ENCODE data around the gene PRAF2. TPM values are rescaled to one million over a fixed set of nuclear protein-coding genes. Genes with fewer than 3 reads are reported as not detected.

The PRAF2 gene
- total and polyA plus RNA-seq, 9 of the 15 experiments (the other 6 are each of a cell fraction or from before 2014, with no cell fraction given): 0.24 to 5.7 (median 2.0) TPM

DNA sequence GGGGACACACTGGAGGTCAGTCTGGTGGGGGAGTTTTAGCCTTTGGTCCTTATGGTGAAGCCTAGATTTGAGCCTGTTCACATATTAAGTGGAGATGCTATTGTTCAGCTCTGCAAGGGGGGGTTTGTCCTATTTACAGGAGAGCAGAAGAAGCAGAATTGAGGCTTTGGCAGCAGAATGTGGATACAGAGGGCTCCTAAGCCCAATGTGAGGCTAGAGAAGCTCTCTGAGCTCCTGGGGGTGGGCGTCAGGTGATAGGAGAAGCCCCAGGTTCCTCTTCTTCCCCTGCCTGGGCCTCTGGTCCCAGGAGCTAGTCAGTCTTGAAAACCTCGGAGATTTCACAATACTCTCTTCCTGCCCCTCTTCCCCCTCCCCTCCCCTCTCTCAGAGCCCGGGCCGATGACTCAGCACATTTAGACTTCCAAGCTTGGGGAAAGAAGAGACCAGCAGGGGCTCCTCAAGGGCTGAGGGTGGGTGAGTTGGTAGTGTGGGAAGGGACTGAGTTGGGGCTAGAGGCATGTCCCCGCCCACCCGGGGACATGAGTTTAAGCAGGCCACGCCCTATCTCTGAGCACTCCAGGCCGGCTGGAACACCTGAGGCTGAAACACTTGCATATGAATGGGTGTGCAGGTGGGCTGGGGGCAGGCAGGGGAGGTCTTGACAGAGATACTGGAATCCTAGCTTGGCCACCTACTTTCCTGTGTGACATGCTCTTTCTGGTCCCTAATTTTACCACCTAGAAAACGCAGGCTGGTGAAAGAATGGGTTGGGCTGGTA is 34.0 kb downstream of the PRAF2 start (continued):
- TF ChIP-seq, protein P1, sequence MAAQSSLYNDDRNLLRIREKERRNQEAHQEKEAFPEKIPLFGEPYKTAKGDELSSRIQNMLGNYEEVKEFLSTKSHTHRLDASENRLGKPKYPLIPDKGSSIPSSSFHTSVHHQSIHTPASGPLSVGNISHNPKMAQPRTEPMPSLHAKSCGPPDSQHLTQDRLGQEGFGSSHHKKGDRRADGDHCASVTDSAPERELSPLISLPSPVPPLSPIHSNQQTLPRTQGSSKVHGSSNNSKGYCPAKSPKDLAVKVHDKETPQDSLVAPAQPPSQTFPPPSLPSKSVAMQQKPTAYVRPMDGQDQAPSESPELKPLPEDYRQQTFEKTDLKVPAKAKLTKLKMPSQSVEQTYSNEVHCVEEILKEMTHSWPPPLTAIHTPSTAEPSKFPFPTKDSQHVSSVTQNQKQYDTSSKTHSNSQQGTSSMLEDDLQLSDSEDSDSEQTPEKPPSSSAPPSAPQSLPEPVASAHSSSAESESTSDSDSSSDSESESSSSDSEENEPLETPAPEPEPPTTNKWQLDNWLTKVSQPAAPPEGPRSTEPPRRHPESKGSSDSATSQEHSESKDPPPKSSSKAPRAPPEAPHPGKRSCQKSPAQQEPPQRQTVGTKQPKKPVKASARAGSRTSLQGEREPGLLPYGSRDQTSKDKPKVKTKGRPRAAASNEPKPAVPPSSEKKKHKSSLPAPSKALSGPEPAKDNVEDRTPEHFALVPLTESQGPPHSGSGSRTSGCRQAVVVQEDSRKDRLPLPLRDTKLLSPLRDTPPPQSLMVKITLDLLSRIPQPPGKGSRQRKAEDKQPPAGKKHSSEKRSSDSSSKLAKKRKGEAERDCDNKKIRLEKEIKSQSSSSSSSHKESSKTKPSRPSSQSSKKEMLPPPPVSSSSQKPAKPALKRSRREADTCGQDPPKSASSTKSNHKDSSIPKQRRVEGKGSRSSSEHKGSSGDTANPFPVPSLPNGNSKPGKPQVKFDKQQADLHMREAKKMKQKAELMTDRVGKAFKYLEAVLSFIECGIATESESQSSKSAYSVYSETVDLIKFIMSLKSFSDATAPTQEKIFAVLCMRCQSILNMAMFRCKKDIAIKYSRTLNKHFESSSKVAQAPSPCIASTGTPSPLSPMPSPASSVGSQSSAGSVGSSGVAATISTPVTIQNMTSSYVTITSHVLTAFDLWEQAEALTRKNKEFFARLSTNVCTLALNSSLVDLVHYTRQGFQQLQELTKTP (IDR thresholded peaks at IDR 0.05; ENCODE audit: low read depth in 1 of 2, partially characterized antibody in 2 of 2): no peak
- TF ChIP-seq KAT2B (IDR thresholded peaks at IDR 0.05; ENCODE audit: low read depth, low read length) (no peak), ETV6 (IDR thresholded peaks at IDR 0.05; ENCODE audit: borderline replicate concordance in 1 of 2, low read depth in 2 of 2, low read length in 1 of 2) (no peak), ETV6 (CRISPR knock-in tag; IDR thresholded peaks at IDR 0.05; ENCODE audit: borderline replicate concordance) (no peak), FOXJ3 (CRISPR knock-in tag; IDR thresholded peaks at IDR 0.05) (no peak), ZC3H8 (IDR thresholded peaks at IDR 0.05) (no peak), TOE1 (IDR thresholded peaks at IDR 0.05; ENCODE audit: borderline replicate concordance) (peak; percentile 39; the same call in 1 of the 2 replicates), TOE1 (CRISPR knock-in tag; IDR thresholded peaks at IDR 0.05; ENCODE audit: borderline replicate concordance, low read depth) (no peak), ZKSCAN3 (CRISPR knock-in tag; IDR thresholded peaks at IDR 0.05) (no peak), ZNF696 (CRISPR knock-in tag; conservative IDR thresholded peaks at IDR 0.05) (no peak), TAF15 (IDR thresholded peaks at IDR 0.05; ENCODE audit: low read depth, low read length) (no peak), ZNF197 (CRISPR knock-in tag; IDR thresholded peaks at IDR 0.05; ENCODE audit: low read depth) (no peak), MAFF (IDR thresholded peaks at IDR 0.05; ENCODE audit: low read length) (peak; percentile 99), CREM (IDR thresholded peaks at IDR 0.05; ENCODE audit: low read depth) (0 out of 2 replicates have a peak, but pooled peaks have one; percentile 13), POLR2AphosphoS2 (IDR thresholded peaks at IDR 0.05; ENCODE audit: low read length) (no peak), ZNF584 (CRISPR knock-in tag; IDR thresholded peaks at IDR 0.05; ENCODE audit: low read depth) (no peak), MAZ (CRISPR knock-in tag; conservative IDR thresholded peaks at IDR 0.05 in 1 of 2, IDR thresholded peaks at IDR 0.05 in 1 of 2) (peak; percentile 38 to 87; a peak in 3 of 4 replicates), ZNF263 (CRISPR knock-in tag; IDR thresholded peaks at IDR 0.05; ENCODE audit: borderline replicate concordance) (peak; percentile 48; the same call in 1 of the 2 replicates), BHLHE40 (IDR thresholded peaks at IDR 0.05; ENCODE audit: low read length) (no peak)
- TF ChIP-seq, protein P2, sequence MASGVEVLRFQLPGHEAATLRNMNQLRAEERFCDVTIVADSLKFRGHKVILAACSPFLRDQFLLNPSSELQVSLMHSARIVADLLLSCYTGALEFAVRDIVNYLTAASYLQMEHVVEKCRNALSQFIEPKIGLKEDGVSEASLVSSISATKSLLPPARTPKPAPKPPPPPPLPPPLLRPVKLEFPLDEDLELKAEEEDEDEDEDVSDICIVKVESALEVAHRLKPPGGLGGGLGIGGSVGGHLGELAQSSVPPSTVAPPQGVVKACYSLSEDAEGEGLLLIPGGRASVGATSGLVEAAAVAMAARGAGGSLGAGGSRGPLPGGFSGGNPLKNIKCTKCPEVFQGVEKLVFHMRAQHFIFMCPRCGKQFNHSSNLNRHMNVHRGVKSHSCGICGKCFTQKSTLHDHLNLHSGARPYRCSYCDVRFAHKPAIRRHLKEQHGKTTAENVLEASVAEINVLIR (CRISPR knock-in tag; IDR thresholded peaks at IDR 0.05): no peak
- TF ChIP-seq, protein P3, sequence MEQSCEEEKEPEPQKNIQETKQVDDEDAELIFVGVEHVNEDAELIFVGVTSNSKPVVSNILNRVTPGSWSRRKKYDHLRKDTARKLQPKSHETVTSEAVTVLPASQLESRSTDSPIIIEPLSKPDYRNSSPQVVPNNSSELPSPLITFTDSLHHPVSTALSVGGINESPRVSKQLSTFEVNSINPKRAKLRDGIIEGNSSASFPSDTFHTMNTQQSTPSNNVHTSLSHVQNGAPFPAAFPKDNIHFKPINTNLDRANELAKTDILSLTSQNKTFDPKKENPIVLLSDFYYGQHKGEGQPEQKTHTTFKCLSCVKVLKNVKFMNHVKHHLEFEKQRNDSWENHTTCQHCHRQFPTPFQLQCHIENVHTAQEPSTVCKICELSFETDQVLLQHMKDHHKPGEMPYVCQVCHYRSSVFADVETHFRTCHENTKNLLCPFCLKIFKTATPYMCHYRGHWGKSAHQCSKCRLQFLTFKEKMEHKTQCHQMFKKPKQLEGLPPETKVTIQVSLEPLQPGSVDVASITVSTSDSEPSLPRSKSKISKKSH (CRISPR knock-in tag; IDR thresholded peaks at IDR 0.05): no peak
